GM06990 (cell line): Measurements from ENCODE around the gene FEM1B.

Source experiments
- DNase-seq: peaks from one replicate; pipeline ENCODE4 v3.0.0-alpha.2; 2011; ENCODE audit not compliant: insufficient read length; ENCODE audit errors: extremely low read depth
- H3K27me3 ChIP-seq: replicated peaks from 2 replicates; pipeline ENCODE4 v1.6.0; 2011; ENCODE audit warnings: low read length; ENCODE audit not compliant: control insufficient read depth, insufficient read depth
- H3K36me3 ChIP-seq: 2 replicates; pipeline ENCODE4 v1.5.1; 2011; ENCODE audit warnings: low read length; ENCODE audit not compliant: control insufficient read depth, insufficient read depth
- H3K4me3 ChIP-seq: replicated peaks from 2 replicates; pipeline ENCODE4 v1.5.1; 2011; ENCODE audit warnings: low read depth, mild to moderate bottlenecking, control low read depth, low read length
- TF ChIP-seq, protein P1 (sequence below): IDR thresholded peaks from 2 replicates; pipeline ENCODE4 v1.5.1; 2011; ENCODE audit warnings: low read length, control low read depth, mild to moderate bottlenecking, inconsistent platforms; ENCODE audit not compliant: insufficient read depth, poor library complexity, severe bottlenecking

Gene FEM1B

DNA sequence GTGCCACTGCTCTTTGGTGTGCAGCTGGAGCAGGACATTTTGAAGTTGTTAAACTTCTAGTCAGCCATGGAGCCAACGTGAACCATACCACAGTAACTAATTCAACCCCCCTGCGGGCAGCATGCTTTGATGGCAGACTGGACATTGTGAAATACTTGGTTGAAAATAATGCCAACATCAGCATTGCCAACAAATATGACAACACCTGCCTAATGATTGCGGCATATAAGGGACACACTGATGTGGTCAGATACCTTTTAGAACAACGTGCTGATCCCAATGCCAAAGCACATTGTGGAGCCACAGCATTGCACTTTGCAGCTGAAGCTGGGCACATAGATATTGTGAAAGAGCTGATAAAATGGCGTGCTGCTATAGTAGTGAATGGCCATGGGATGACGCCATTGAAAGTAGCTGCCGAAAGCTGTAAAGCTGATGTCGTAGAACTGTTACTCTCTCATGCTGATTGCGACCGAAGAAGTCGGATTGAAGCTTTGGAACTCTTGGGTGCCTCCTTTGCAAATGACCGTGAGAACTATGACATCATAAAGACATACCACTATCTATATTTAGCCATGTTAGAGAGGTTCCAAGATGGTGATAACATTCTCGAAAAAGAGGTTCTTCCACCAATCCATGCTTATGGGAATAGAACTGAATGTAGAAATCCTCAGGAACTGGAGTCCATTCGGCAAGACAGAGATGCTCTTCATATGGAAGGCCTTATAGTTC lies 12.2 kb downstream of the FEM1B start:
- Histone ChIP-seq H3K4me3 (no peak overlapping the region), H3K27me3 (no peaks in the 10 kb centered on the region), H3K36me3 (peaks cover 12% of the 10 kb centered on the region)
- TF ChIP-seq, protein P1, sequence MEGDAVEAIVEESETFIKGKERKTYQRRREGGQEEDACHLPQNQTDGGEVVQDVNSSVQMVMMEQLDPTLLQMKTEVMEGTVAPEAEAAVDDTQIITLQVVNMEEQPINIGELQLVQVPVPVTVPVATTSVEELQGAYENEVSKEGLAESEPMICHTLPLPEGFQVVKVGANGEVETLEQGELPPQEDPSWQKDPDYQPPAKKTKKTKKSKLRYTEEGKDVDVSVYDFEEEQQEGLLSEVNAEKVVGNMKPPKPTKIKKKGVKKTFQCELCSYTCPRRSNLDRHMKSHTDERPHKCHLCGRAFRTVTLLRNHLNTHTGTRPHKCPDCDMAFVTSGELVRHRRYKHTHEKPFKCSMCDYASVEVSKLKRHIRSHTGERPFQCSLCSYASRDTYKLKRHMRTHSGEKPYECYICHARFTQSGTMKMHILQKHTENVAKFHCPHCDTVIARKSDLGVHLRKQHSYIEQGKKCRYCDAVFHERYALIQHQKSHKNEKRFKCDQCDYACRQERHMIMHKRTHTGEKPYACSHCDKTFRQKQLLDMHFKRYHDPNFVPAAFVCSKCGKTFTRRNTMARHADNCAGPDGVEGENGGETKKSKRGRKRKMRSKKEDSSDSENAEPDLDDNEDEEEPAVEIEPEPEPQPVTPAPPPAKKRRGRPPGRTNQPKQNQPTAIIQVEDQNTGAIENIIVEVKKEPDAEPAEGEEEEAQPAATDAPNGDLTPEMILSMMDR: no peak
- no peak for DNase-seq

DNA sequence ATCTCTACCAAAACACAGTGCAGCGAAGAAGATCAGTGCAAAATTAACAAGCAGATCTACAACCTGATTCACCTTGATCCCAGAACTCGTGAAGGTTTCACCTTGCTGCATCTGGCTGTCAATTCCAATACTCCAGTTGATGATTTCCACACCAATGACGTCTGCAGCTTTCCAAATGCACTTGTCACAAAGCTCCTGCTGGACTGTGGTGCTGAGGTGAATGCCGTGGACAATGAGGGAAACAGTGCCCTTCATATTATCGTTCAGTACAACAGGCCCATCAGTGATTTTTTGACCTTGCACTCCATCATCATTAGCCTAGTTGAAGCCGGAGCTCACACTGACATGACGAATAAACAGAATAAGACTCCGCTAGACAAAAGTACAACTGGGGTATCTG lies 13.2 kb downstream of the FEM1B start:
- TF ChIP-seq, protein P1: no peak
- no peak overlapping the region for H3K4me3 ChIP-seq
- H3K27me3 ChIP-seq: no peaks in the 10 kb centered on the region
- DNase-seq: no peak
- peaks cover 11% of the 10 kb centered on the region for H3K36me3 ChIP-seq

GRCh38 chr15:68292157-68292781 lies 14.7 kb downstream of the FEM1B start:
- Histone ChIP-seq H3K36me3 (peaks cover 11% of the 10 kb centered on the region), H3K27me3 (no peaks in the 10 kb centered on the region), H3K4me3 (no peak overlapping the region)
- TF ChIP-seq, protein P1: no peak
- no peak for DNase-seq

DNA sequence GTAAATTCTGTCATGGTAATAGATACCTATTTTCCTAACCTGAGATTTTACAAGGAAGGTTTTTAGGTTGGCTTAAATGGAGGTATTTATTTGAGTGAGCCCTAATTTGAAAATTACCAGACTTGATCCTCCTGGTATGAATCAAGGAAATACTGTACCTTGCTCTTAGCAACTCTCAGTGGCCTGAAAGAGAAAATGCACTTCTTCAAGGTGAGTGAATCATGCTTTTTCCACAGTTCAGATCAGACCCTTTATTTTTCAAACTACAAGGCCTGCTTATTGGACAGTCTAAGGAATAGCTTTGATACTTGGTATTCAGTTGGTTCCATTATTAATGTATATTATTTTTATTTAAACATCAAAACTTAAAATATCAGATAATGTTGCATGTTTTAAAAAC lies 15.4 kb downstream of the FEM1B start:
- TF ChIP-seq, protein P1: no peak
- Histone ChIP-seq H3K36me3 (peaks cover 11% of the 10 kb centered on the region), H3K4me3 (no peak overlapping the region), H3K27me3 (no peaks in the 10 kb centered on the region)
- DNase-seq: no peak

DNA sequence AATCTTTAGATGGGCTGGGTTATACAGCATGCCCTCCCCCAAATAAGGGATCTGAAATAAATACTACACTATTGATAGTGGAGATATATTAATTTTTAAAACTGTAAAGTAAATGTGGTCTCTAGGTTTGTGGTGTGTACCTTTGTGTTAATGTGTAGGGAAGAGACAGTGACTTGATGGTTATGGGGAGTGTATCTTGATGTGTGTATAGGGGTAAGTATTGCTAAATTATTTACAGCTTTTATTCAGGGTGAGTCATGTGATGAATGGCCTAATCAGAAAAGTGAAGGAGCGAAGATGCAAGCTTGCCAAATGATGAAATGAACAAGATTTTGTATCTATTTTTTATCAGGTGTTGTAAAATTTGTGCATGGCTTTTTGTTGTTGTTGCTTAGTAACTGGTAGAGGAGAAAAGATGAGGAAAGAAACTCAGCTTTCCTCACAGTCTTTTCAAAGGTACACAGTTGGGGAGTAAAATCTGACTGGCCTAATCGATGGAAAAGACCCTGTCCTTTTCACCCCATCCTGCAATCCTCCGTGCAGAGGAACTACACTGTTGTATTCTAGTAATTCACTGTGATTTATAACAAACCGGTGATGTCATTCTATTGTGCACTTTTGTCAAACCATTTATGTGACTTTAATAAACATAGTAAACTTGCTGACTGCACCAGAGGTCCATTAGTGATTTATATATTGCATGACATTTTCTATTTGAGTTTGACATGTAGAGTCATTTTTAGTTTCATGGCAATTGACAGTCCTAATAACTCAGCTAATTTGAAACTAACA lies 17.7 kb downstream of the FEM1B start:
- H3K27me3 ChIP-seq: no peaks in the 10 kb centered on the region
- H3K4me3 ChIP-seq: no peak overlapping the region
- DNase-seq: no peak
- TF ChIP-seq, protein P1: no peak
- peaks cover 5% of the 10 kb centered on the region for H3K36me3 ChIP-seq
